ENCODE results near the gene ZNF521.

Gene ZNF521

GRCh38 chr18:25061395-25061794, 290.6 kb downstream of the ZNF521 start:
- no peak for TF ChIP-seq TAF1 (IDR thresholded peaks at IDR 0.05; ENCODE audit: low read depth)
- TF ChIP-seq CEBPB (IDR thresholded peaks at IDR 0.05) = no peak
- TF ChIP-seq NFIC (IDR thresholded peaks at IDR 0.05) = no peak
- TF ChIP-seq, protein P1, sequence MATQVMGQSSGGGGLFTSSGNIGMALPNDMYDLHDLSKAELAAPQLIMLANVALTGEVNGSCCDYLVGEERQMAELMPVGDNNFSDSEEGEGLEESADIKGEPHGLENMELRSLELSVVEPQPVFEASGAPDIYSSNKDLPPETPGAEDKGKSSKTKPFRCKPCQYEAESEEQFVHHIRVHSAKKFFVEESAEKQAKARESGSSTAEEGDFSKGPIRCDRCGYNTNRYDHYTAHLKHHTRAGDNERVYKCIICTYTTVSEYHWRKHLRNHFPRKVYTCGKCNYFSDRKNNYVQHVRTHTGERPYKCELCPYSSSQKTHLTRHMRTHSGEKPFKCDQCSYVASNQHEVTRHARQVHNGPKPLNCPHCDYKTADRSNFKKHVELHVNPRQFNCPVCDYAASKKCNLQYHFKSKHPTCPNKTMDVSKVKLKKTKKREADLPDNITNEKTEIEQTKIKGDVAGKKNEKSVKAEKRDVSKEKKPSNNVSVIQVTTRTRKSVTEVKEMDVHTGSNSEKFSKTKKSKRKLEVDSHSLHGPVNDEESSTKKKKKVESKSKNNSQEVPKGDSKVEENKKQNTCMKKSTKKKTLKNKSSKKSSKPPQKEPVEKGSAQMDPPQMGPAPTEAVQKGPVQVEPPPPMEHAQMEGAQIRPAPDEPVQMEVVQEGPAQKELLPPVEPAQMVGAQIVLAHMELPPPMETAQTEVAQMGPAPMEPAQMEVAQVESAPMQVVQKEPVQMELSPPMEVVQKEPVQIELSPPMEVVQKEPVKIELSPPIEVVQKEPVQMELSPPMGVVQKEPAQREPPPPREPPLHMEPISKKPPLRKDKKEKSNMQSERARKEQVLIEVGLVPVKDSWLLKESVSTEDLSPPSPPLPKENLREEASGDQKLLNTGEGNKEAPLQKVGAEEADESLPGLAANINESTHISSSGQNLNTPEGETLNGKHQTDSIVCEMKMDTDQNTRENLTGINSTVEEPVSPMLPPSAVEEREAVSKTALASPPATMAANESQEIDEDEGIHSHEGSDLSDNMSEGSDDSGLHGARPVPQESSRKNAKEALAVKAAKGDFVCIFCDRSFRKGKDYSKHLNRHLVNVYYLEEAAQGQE (IDR thresholded peaks at IDR 0.05; ENCODE audit: low read depth) = no peak
- no peak for TF ChIP-seq CREB1 (IDR thresholded peaks at IDR 0.05; ENCODE audit: low read depth)
- TF ChIP-seq RAD21 (IDR thresholded peaks at IDR 0.05; ENCODE audit: low read depth) = no peak
- no peak for TF ChIP-seq YY1 (IDR thresholded peaks at IDR 0.05; ENCODE audit: low read depth)
- TF ChIP-seq EGR1 (IDR thresholded peaks at IDR 0.05) = no peak
- TF ChIP-seq USF1 (IDR thresholded peaks at IDR 0.05) = no peak
- no peak for TF ChIP-seq ZBTB7A (IDR thresholded peaks at IDR 0.05; ENCODE audit: low read depth)
- TF ChIP-seq TEAD4 (IDR thresholded peaks at IDR 0.05) = no peak

GRCh38 chr18:25058521-25058920, 293.4 kb downstream of the ZNF521 start:
- TF ChIP-seq, protein P1 (IDR thresholded peaks at IDR 0.05; ENCODE audit: low read depth) = no peak
- no peak for TF ChIP-seq EP300 (IDR thresholded peaks at IDR 0.05; ENCODE audit: borderline replicate concordance)
- TF ChIP-seq TAF1 (IDR thresholded peaks at IDR 0.05; ENCODE audit: low read depth) = no peak
- no peak for TF ChIP-seq CREB1 (IDR thresholded peaks at IDR 0.05; ENCODE audit: low read depth)
- TF ChIP-seq RAD21 (IDR thresholded peaks at IDR 0.05; ENCODE audit: low read depth) = no peak
- TF ChIP-seq, protein P2, sequence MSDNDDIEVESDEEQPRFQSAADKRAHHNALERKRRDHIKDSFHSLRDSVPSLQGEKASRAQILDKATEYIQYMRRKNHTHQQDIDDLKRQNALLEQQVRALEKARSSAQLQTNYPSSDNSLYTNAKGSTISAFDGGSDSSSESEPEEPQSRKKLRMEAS (IDR thresholded peaks at IDR 0.05) = no peak
- no peak for TF ChIP-seq CEBPB (IDR thresholded peaks at IDR 0.05)
- no peak for TF ChIP-seq TEAD4 (IDR thresholded peaks at IDR 0.05)
- TF ChIP-seq FOXM1 (IDR thresholded peaks at IDR 0.05; ENCODE audit: borderline replicate concordance, low read depth) = no peak
- TF ChIP-seq EGR1 (IDR thresholded peaks at IDR 0.05) = no peak
- no peak for TF ChIP-seq TCF12 (IDR thresholded peaks at IDR 0.05; ENCODE audit: low read depth)
- TF ChIP-seq NFIC (IDR thresholded peaks at IDR 0.05) = no peak
- TF ChIP-seq YY1 (IDR thresholded peaks at IDR 0.05; ENCODE audit: low read depth) = no peak
- TF ChIP-seq ZBTB7A (IDR thresholded peaks at IDR 0.05; ENCODE audit: low read depth) = no peak
- TF ChIP-seq USF1 (IDR thresholded peaks at IDR 0.05) = no peak

GRCh38 chr18:25057491-25058050, 294.4 kb downstream of the ZNF521 start:
- TF ChIP-seq EGR1 (IDR thresholded peaks at IDR 0.05) = no peak
- no peak for TF ChIP-seq CEBPB (IDR thresholded peaks at IDR 0.05)
- TF ChIP-seq, protein P1 (IDR thresholded peaks at IDR 0.05; ENCODE audit: low read depth) = no peak
- no peak for TF ChIP-seq TCF12 (IDR thresholded peaks at IDR 0.05; ENCODE audit: low read depth)
- no peak for TF ChIP-seq TAF1 (IDR thresholded peaks at IDR 0.05; ENCODE audit: low read depth)
- TF ChIP-seq, protein P2 (IDR thresholded peaks at IDR 0.05) = no peak
- no peak for TF ChIP-seq RAD21 (IDR thresholded peaks at IDR 0.05; ENCODE audit: low read depth)
- TF ChIP-seq NFIC (IDR thresholded peaks at IDR 0.05) = no peak
- TF ChIP-seq ZBTB7A (IDR thresholded peaks at IDR 0.05; ENCODE audit: low read depth) = no peak
- TF ChIP-seq EP300 (IDR thresholded peaks at IDR 0.05; ENCODE audit: borderline replicate concordance) = no peak
- no peak for TF ChIP-seq USF1 (IDR thresholded peaks at IDR 0.05)
- TF ChIP-seq FOXM1 (IDR thresholded peaks at IDR 0.05; ENCODE audit: borderline replicate concordance, low read depth) = no peak
- no peak for TF ChIP-seq TEAD4 (IDR thresholded peaks at IDR 0.05)
- TF ChIP-seq YY1 (IDR thresholded peaks at IDR 0.05; ENCODE audit: low read depth) = no peak
- no peak for TF ChIP-seq CREB1 (IDR thresholded peaks at IDR 0.05; ENCODE audit: low read depth)

- no peak for TF ChIP-seq TCF12 (IDR thresholded peaks at IDR 0.05; ENCODE audit: low read depth)
- no peak for TF ChIP-seq FOXM1 (IDR thresholded peaks at IDR 0.05; ENCODE audit: borderline replicate concordance, low read depth)
- no peak for TF ChIP-seq NFIC (IDR thresholded peaks at IDR 0.05)
- TF ChIP-seq, protein P1 (IDR thresholded peaks at IDR 0.05; ENCODE audit: low read depth) = no peak
- TF ChIP-seq CREB1 (IDR thresholded peaks at IDR 0.05; ENCODE audit: low read depth) = no peak
- no peak for TF ChIP-seq CEBPB (IDR thresholded peaks at IDR 0.05)
- TF ChIP-seq USF1 (IDR thresholded peaks at IDR 0.05) = no peak
- TF ChIP-seq TEAD4 (IDR thresholded peaks at IDR 0.05) = no peak
Measured at GRCh38 chr18:25056429-25056828, 295.5 kb downstream of the ZNF521 start.
